Neural cell (in vitro differentiated cells): ENCODE results near the gene LGALS3.

Experiments
- EP300 ChIP-seq: fragments of 450-650 bp; conservative IDR thresholded peaks from 2 replicates; pipeline ENCODE4 v1.6.1; 2014; ENCODE audit warnings: antibody characterized with exemption, mild to moderate bottlenecking, moderate library complexity; ENCODE audit not compliant: poor library complexity, severe bottlenecking
- EZH2 ChIP-seq: fragments of 200-600, 300-800 bp; shearing (Covaris generic), sonication (generic); IDR thresholded peaks from 2 replicates; pipeline ENCODE4 v1.6.1; 2014; ENCODE audit warnings: antibody characterized with exemption, low read length, borderline replicate concordance, mild to moderate bottlenecking; ENCODE audit not compliant: insufficient read depth, poor library complexity, severe bottlenecking
- MXI1 ChIP-seq: fragments of 450-650 bp; conservative IDR thresholded peaks from 2 replicates; pipeline ENCODE4 v1.6.1; 2014; ENCODE audit warnings: antibody characterized with exemption, mild to moderate bottlenecking; ENCODE audit not compliant: poor library complexity, severe bottlenecking
- REST ChIP-seq: IDR thresholded peaks from 2 replicates; pipeline ENCODE4 v1.6.1; 2012; ENCODE audit warnings: borderline replicate concordance
- TF ChIP-seq, protein P1 (sequence below): fragments of 450-650 bp; IDR thresholded peaks from 2 replicates; pipeline ENCODE4 v1.5.1; 2014; ENCODE audit warnings: antibody characterized with exemption, mild to moderate bottlenecking, moderate library complexity; ENCODE audit not compliant: poor library complexity, severe bottlenecking

- TF ChIP-seq, protein P1, sequence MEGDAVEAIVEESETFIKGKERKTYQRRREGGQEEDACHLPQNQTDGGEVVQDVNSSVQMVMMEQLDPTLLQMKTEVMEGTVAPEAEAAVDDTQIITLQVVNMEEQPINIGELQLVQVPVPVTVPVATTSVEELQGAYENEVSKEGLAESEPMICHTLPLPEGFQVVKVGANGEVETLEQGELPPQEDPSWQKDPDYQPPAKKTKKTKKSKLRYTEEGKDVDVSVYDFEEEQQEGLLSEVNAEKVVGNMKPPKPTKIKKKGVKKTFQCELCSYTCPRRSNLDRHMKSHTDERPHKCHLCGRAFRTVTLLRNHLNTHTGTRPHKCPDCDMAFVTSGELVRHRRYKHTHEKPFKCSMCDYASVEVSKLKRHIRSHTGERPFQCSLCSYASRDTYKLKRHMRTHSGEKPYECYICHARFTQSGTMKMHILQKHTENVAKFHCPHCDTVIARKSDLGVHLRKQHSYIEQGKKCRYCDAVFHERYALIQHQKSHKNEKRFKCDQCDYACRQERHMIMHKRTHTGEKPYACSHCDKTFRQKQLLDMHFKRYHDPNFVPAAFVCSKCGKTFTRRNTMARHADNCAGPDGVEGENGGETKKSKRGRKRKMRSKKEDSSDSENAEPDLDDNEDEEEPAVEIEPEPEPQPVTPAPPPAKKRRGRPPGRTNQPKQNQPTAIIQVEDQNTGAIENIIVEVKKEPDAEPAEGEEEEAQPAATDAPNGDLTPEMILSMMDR, result no peak
- no peak for TF ChIP-seq MXI1
- TF ChIP-seq REST, result no peak
- no peak for TF ChIP-seq EP300
- no peak for TF ChIP-seq EZH2
Measured at GRCh38 chr14:55139696-55140509, 10.9 kb downstream of the LGALS3 start.
